Astrocyte (in vitro differentiated cells and primary cell): ENCODE data around the gene NFATC1. TPM values are rescaled to one million over a fixed set of nuclear protein-coding genes. Genes with fewer than 3 reads are reported as not detected.

ENCODE experiments used
- DNase-seq: peaks from one replicate; pipeline ENCODE4 v3.0.0-alpha.2; 2010; ENCODE audit warnings: low read depth
- FAIRE-seq: peaks from 2 replicates; lab custom pipeline; 2011; peaks lifted over from hg19 to GRCh38; lab: Jason Lieb, UNC
- H2AFZ ChIP-seq: 2 replicates; pipeline ENCODE4 v1.6.0; 2012; ENCODE audit warnings: low read depth, low read length, inconsistent platforms
- H3K27ac ChIP-seq: 2 replicates; pipeline ENCODE4 v1.5.1; 2011; ENCODE audit warnings: low read depth, low read length, inconsistent platforms
- H3K27me3 ChIP-seq: 2 replicates; pipeline ENCODE4 v1.6.0; 2011; ENCODE audit warnings: low read length, inconsistent platforms; ENCODE audit not compliant: insufficient read depth
- H3K36me3 ChIP-seq: 2 replicates; pipeline ENCODE4 v1.5.1; 2011; ENCODE audit warnings: low read length, inconsistent platforms; ENCODE audit not compliant: insufficient read depth
- H3K4me1 ChIP-seq: 2 replicates; pipeline ENCODE4 v1.5.1; 2011; ENCODE audit warnings: low read length, inconsistent platforms; ENCODE audit not compliant: insufficient read depth
- H3K4me2 ChIP-seq: 2 replicates; pipeline ENCODE4 v1.6.0; 2012; ENCODE audit warnings: low read length, inconsistent platforms
- H3K4me3 ChIP-seq: 2 replicates; pipeline ENCODE4 v1.5.1; 2011; ENCODE audit warnings: low read depth, mild to moderate bottlenecking, low read length, inconsistent platforms; ENCODE audit not compliant: insufficient read depth
- H3K79me2 ChIP-seq: 2 replicates; pipeline ENCODE4 v1.6.0; 2012; ENCODE audit warnings: mild to moderate bottlenecking, low read length, inconsistent platforms; ENCODE audit not compliant: insufficient read depth
- H3K9ac ChIP-seq: 2 replicates; pipeline ENCODE4 v1.6.0; 2012; ENCODE audit warnings: mild to moderate bottlenecking, low read length, inconsistent platforms
- H3K9me3 ChIP-seq: 2 replicates; pipeline ENCODE4 v1.5.1; 2012; ENCODE audit warnings: low read depth, mild to moderate bottlenecking, low read length, inconsistent platforms; ENCODE audit not compliant: insufficient read depth
- H4K20me1 ChIP-seq: 2 replicates; pipeline ENCODE4 v1.6.0; 2012; ENCODE audit warnings: low read length, inconsistent platforms; ENCODE audit not compliant: insufficient read depth
- H3K27ac Mint-ChIP-seq: one replicate; pipeline ENCODE4 v1.8.0; 2021; ENCODE audit warnings: mild to moderate bottlenecking, mixed read lengths; ENCODE audit not compliant: unreplicated experiment
- H3K27me3 Mint-ChIP-seq: one replicate; pipeline ENCODE4 v1.8.0; 2021; ENCODE audit warnings: low read depth, mixed read lengths; ENCODE audit not compliant: unreplicated experiment
- H3K36me3 Mint-ChIP-seq: one replicate; pipeline ENCODE4 v1.8.0; 2021; ENCODE audit warnings: low read depth, mixed read lengths; ENCODE audit not compliant: unreplicated experiment
- H3K4me1 Mint-ChIP-seq: one replicate; pipeline ENCODE4 v1.8.0; 2021; ENCODE audit warnings: low read depth, mixed read lengths; ENCODE audit not compliant: unreplicated experiment
- H3K4me3 Mint-ChIP-seq: one replicate; pipeline ENCODE4 v1.8.0; 2021; ENCODE audit warnings: mild to moderate bottlenecking, moderate library complexity, mixed read lengths; ENCODE audit not compliant: unreplicated experiment
- H3K9me3 Mint-ChIP-seq: one replicate; pipeline ENCODE4 v1.8.0; 2021; ENCODE audit warnings: mild to moderate bottlenecking, mixed read lengths; ENCODE audit not compliant: unreplicated experiment
- CTCF ChIP-seq: IDR thresholded peaks from 2 replicates; pipeline ENCODE4 v1.5.1; 2011; ENCODE audit warnings: low read depth, mild to moderate bottlenecking, inconsistent platforms, low read length, moderate library complexity; ENCODE audit not compliant: insufficient read depth
- EZH2 ChIP-seq: IDR thresholded peaks from 2 replicates; pipeline ENCODE4 v1.6.1; 2012; ENCODE audit warnings: mild to moderate bottlenecking, low read length, inconsistent platforms; ENCODE audit not compliant: insufficient read depth
- total RNA-seq: library from RNA; stranded (reverse); gene quantifications from 2 replicates; pipeline ENCODE4 v1.2.1, GENCODE V29; 2021

NFATC1 gene
- total RNA-seq, 1 donor from 2014 or later, result 11.0 TPM

- Histone ChIP-seq H3K27ac (no peak overlapping the region), H3K36me3 (no peaks in the 10 kb centered on the region), H2AFZ (no peak overlapping the region), H3K4me2 (no peak overlapping the region), H3K9ac (no peak overlapping the region), H3K79me2 (no peaks in the 10 kb centered on the region), H3K4me3 (no peak overlapping the region), H3K9me3 (no peaks in the 10 kb centered on the region), H3K4me1 (peaks cover 8% of the 10 kb centered on the region), H3K27me3 (peaks cover 4% of the 10 kb centered on the region), H4K20me1 (no peaks in the 10 kb centered on the region)
- Mint-ChIP-seq H3K4me3 (no peak overlapping the region), H3K9me3 (no peaks in the 10 kb centered on the region), H3K27me3 (peaks cover 11% of the 10 kb centered on the region), H3K27ac (no peak overlapping the region), H3K36me3 (peaks cover 3% of the 10 kb centered on the region), H3K4me1 (peaks cover 6% of the 10 kb centered on the region)
- DNase-seq, result no peak
- TF ChIP-seq EZH2 (no peak), CTCF (no peak)
- FAIRE-seq, result no peak
These were observed 115.5 kb downstream of the NFATC1 start for GRCh38 chr18:79511271-79511670.

- Histone ChIP-seq H3K4me3 (no peak overlapping the region), H3K27ac (no peak overlapping the region), H3K9me3 (no peaks in the 10 kb centered on the region), H3K9ac (no peak overlapping the region), H2AFZ (no peak overlapping the region), H3K79me2 (no peaks in the 10 kb centered on the region), H3K27me3 (peaks cover 8% of the 10 kb centered on the region), H3K36me3 (no peaks in the 10 kb centered on the region), H3K4me1 (peaks cover 8% of the 10 kb centered on the region), H4K20me1 (no peaks in the 10 kb centered on the region), H3K4me2 (no peak overlapping the region)
- H3K4me3 Mint-ChIP-seq, result no peak overlapping the region
- peaks cover 2% of the 10 kb centered on the region for H3K4me1 Mint-ChIP-seq
- no peaks in the 10 kb centered on the region for H3K9me3 Mint-ChIP-seq
- H3K27me3 Mint-ChIP-seq, result peaks cover 11% of the 10 kb centered on the region
- H3K36me3 Mint-ChIP-seq, result peaks cover 3% of the 10 kb centered on the region
- H3K27ac Mint-ChIP-seq, result no peak overlapping the region
- FAIRE-seq (no peak), DNase-seq (no peak)
- no peak for TF ChIP-seq CTCF
- TF ChIP-seq EZH2, result no peak
These were observed 116.1 kb downstream of the NFATC1 start for GRCh38 chr18:79511671-79512301.
